Trophoblast cell (in vitro differentiated cells and primary cell): ENCODE measurements around the gene UBL7.

ENCODE experiments used
- DNase-seq, 2 donors: peaks; one replicate each; pipeline ENCODE4 v3.0.0-alpha.2; 2016
- H2AFZ ChIP-seq: 2 replicates; pipeline ENCODE4 v1.6.1; 2013; ENCODE audit warnings: low read length, moderate library complexity, mild to moderate bottlenecking; ENCODE audit not compliant: insufficient read depth, poor library complexity
- H2AK5ac ChIP-seq: 2 replicates; pipeline ENCODE4 v1.6.1; 2013; ENCODE audit warnings: mild to moderate bottlenecking, low read length
- H2BK120ac ChIP-seq: 2 replicates; pipeline ENCODE4 v1.6.1; 2013; ENCODE audit warnings: low read length, mild to moderate bottlenecking, moderate library complexity; ENCODE audit not compliant: insufficient read depth, poor library complexity
- H2BK12ac ChIP-seq: 2 replicates; pipeline ENCODE4 v1.6.1; 2013; ENCODE audit warnings: mild to moderate bottlenecking, low read length, moderate library complexity
- H2BK5ac ChIP-seq: 2 replicates; pipeline ENCODE4 v1.6.1; 2013; ENCODE audit warnings: low read length, low read depth, moderate library complexity, mild to moderate bottlenecking; ENCODE audit not compliant: poor library complexity
- H3K14ac ChIP-seq: 2 replicates; pipeline ENCODE4 v1.6.1; 2013; ENCODE audit warnings: mild to moderate bottlenecking, low read length
- H3K18ac ChIP-seq: 2 replicates; pipeline ENCODE4 v1.6.1; 2013; ENCODE audit warnings: mild to moderate bottlenecking, low read length
- H3K23ac ChIP-seq: 2 replicates; pipeline ENCODE4 v1.6.1; 2013; ENCODE audit warnings: low read length
- H3K27ac ChIP-seq: 2 replicates; pipeline ENCODE4 v1.5.1; 2013; ENCODE audit warnings: low read depth, mild to moderate bottlenecking, inconsistent platforms, low read length, moderate library complexity
- H3K27me3 ChIP-seq: 2 replicates; pipeline ENCODE4 v1.6.1; 2013; ENCODE audit warnings: inconsistent platforms, mild to moderate bottlenecking, low read length, moderate library complexity; ENCODE audit not compliant: insufficient read depth
- H3K36me3 ChIP-seq, 2 experiments: 1 replicate in 1 of 2; 2 replicates in 1 of 2; pipeline ENCODE4 v1.6.1; 2013; ENCODE audit warnings: low read length in 2 of 2, mild to moderate bottlenecking in 2 of 2, moderate library complexity in 1 of 2; ENCODE audit not compliant: insufficient read depth in 2 of 2, control insufficient read depth in 1 of 2
- H3K4ac ChIP-seq: 2 replicates; pipeline ENCODE4 v1.6.1; 2013; ENCODE audit warnings: low read depth, mild to moderate bottlenecking, low read length, moderate library complexity
- H3K4me1 ChIP-seq, 2 experiments: 1 replicate in 1 of 2; 2 replicates in 1 of 2; pipeline ENCODE4 v1.6.1; 2013; ENCODE audit warnings: low read length in 2 of 2, mild to moderate bottlenecking in 2 of 2, moderate library complexity in 1 of 2; ENCODE audit not compliant: insufficient read depth in 2 of 2, control insufficient read depth in 1 of 2
- H3K4me2 ChIP-seq: 2 replicates; pipeline ENCODE4 v1.6.1; 2013; ENCODE audit warnings: inconsistent platforms, mild to moderate bottlenecking, low read length, moderate library complexity
- H3K4me3 ChIP-seq: 2 replicates; pipeline ENCODE4 v1.5.1; 2013; ENCODE audit warnings: mild to moderate bottlenecking, low read depth, low read length, inconsistent platforms
- H3K79me1 ChIP-seq: one replicate; pipeline ENCODE4 v1.6.1; 2013; ENCODE audit warnings: low read length
- H3K79me2 ChIP-seq: 2 replicates; pipeline ENCODE4 v1.6.1; 2013; ENCODE audit warnings: low read length, mild to moderate bottlenecking; ENCODE audit not compliant: control insufficient read depth, insufficient read depth, poor library complexity
- H3K9ac ChIP-seq: 2 replicates; pipeline ENCODE4 v1.6.1; 2013; ENCODE audit warnings: mild to moderate bottlenecking, low read length
- H3K9me3 ChIP-seq: 2 replicates; pipeline ENCODE4 v1.6.1; 2013; ENCODE audit warnings: low read depth, mild to moderate bottlenecking, control low read depth, inconsistent platforms, low read length; ENCODE audit not compliant: insufficient read depth
- H4K12ac ChIP-seq: 2 replicates; pipeline ENCODE4 v1.6.1; 2013; ENCODE audit warnings: low read depth, mild to moderate bottlenecking, low read length, moderate library complexity
- H4K8ac ChIP-seq: 2 replicates; pipeline ENCODE4 v1.6.1; 2013; ENCODE audit warnings: low read depth, mild to moderate bottlenecking, low read length, moderate library complexity
- H4K91ac ChIP-seq: one replicate; pipeline ENCODE4 v1.6.1; 2013; ENCODE audit warnings: low read depth, mild to moderate bottlenecking, low read length, moderate library complexity
- WGBS: extraction: QIAGEN DNeasy Blood & Tissue Kit; methylation state at CpG from one replicate; pipeline ENCODE4 v1.1.7; 2013; ENCODE audit warnings: missing lambda C conversion rate; ENCODE audit not compliant: insufficient read length, insufficient coverage; ENCODE audit errors: extremely low coverage; 5-methylcytosine and 5-hydroxymethylcytosine counted together

UBL7 gene

DNA sequence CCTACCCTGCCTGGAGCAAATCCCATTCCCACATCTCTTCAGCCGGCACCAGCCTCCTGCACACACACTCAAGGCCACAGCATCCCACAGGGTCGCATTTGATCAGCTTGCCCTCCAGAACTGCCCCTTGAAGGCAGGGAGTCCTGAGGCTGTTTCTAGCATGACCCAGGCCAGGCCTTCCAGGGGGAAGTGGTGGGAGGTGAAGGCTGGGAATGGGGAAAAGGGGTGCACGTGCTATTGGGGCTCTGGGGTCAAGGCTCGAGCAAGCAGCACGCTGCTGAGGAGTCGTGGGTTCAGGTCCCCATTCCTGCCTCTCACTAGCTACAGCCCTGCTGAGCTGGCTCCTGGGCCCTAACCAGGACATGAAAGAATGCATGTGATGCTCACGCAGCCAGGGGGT, 52.1 kb downstream of the UBL7 start:
- Histone ChIP-seq H3K4me3 (no peak overlapping the region), H2BK120ac (no peak overlapping the region), H3K9me3 (peaks cover 2% of the 10 kb centered on the region), H2AK5ac (no peak overlapping the region), H3K9ac (no peak overlapping the region), H4K12ac (no peak overlapping the region), H3K79me2 (no peaks in the 10 kb centered on the region), H3K27me3 (no peaks in the 10 kb centered on the region), H3K4ac (no peak overlapping the region), H3K4me1 (peaks cover 18 to 27% of the 10 kb centered on the region in 2 experiments), H3K23ac (no peak overlapping the region), H2BK5ac (no peak overlapping the region), H3K36me3 (peaks cover 30 to 35% of the 10 kb centered on the region in 2 experiments), H3K27ac (no peak overlapping the region), H3K18ac (no peak overlapping the region), H4K91ac (no peak overlapping the region), H3K4me2 (no peak overlapping the region), H4K8ac (no peak overlapping the region), H2AFZ (no peak overlapping the region), H2BK12ac (no peak overlapping the region), H3K14ac (no peak overlapping the region), H3K79me1 (peaks cover 10% of the 10 kb centered on the region)
- WGBS, result no CpG with 5 or more reads among the region's 7 CpGs
- no peak for DNase-seq

DNA sequence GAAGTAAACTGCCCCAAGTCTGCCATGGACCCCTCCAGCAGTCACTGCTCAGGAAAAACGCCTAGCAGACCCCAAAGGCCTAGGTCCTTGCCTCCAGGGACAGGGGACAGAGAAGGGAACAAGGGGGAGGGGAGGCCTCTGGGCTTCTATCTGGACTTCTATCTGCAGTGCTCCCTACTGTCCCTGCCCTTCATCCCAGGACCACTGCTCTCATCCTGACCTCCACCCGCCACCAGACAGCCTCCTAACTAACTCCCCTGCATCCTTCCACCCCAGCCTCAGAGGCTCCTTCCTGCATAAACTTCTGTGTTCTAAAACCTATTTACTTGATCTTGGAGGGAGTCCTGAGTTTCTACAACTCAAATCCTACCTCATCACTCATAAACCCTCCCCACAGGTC, 52.6 kb downstream of the UBL7 start:
- Histone ChIP-seq H3K9ac (no peak overlapping the region), H4K12ac (no peak overlapping the region), H4K8ac (no peak overlapping the region), H4K91ac (no peak overlapping the region), H3K27me3 (no peaks in the 10 kb centered on the region), H3K27ac (peak overlapping the region; percentile 19), H2BK120ac (no peak overlapping the region), H3K79me1 (peaks cover 10% of the 10 kb centered on the region), H3K4me1 (peaks cover 17 to 22% of the 10 kb centered on the region in 2 experiments), H3K14ac (no peak overlapping the region), H3K79me2 (no peaks in the 10 kb centered on the region), H2BK12ac (no peak overlapping the region), H3K9me3 (peaks cover 2% of the 10 kb centered on the region), H2AFZ (no peak overlapping the region), H3K36me3 (peaks cover 26 to 31% of the 10 kb centered on the region in 2 experiments), H3K4me2 (no peak overlapping the region), H2AK5ac (no peak overlapping the region), H3K23ac (no peak overlapping the region), H3K18ac (no peak overlapping the region), H3K4ac (no peak overlapping the region), H3K4me3 (no peak overlapping the region), H2BK5ac (no peak overlapping the region)
- DNase-seq, result no peak
- no CpG with 5 or more reads among the region's 2 CpGs for WGBS

DNA sequence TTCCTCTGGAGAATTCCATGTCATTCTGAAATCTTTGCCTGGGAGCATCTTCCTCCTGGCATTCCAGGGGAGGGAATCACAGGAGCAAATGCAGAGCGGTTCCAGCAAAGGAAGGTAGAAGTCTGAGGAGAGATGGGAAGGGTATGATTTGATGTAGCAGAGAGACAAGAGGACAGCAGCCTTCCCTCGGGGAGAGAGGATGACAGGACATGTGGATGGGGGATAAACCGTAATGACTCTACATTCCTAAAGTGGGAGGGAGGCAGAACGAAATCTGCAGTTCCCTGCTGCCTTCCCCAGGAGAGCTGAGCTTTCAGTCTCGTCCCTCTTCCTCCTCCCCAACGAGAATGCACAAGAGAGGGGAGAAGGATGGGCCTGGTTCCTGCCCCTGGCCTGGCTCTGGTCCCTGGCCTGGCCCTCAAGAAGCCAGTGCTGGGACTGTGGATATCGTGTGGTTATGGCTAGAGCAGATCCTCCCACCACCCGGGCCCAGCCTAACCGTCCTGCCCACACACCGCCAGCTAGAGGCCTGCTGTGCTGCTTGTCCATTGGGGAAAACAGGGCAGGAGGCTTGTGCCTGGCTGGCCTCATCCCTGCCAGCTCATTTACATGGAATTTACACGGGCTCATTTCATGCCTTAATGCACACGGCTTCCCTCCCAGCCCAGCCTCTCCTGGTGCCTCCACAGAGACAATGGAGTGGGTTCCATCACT, 53.8 kb downstream of the UBL7 start:
- H3K4me3 ChIP-seq, result no peak overlapping the region
- no peak overlapping the region for H2BK120ac ChIP-seq
- no peak overlapping the region for H2BK12ac ChIP-seq
- H3K27me3 ChIP-seq, result no peaks in the 10 kb centered on the region
- WGBS, result no CpG with 5 or more reads among the region's 12 CpGs
- no peak overlapping the region for H3K9ac ChIP-seq
- H2BK5ac ChIP-seq, result peak overlapping the region; percentile 8
- H4K12ac ChIP-seq, result no peak overlapping the region
- peaks cover 15 to 20% of the 10 kb centered on the region in 2 experiments for H3K4me1 ChIP-seq
- H3K4me2 ChIP-seq, result no peak overlapping the region
- peak overlapping the region; percentile 11 for H4K8ac ChIP-seq
- H3K79me1 ChIP-seq, result peaks cover 10% of the 10 kb centered on the region
- H3K23ac ChIP-seq, result no peak overlapping the region
- peak overlapping the region; percentile 55 for H3K27ac ChIP-seq
- peak overlapping the region; percentile 7 for H3K14ac ChIP-seq
- H3K9me3 ChIP-seq, result peaks cover 4% of the 10 kb centered on the region
- peak overlapping the region; percentile 17 for H3K18ac ChIP-seq
- no peaks in the 10 kb centered on the region for H3K79me2 ChIP-seq
- H2AFZ ChIP-seq, result no peak overlapping the region
- peak; percentile 88 to 91 for DNase-seq
- H4K91ac ChIP-seq, result peak overlapping the region; percentile 45
- no peak overlapping the region for H2AK5ac ChIP-seq
- peaks cover 23% of the 10 kb centered on the region in 2 experiments for H3K36me3 ChIP-seq
- no peak overlapping the region for H3K4ac ChIP-seq

DNA sequence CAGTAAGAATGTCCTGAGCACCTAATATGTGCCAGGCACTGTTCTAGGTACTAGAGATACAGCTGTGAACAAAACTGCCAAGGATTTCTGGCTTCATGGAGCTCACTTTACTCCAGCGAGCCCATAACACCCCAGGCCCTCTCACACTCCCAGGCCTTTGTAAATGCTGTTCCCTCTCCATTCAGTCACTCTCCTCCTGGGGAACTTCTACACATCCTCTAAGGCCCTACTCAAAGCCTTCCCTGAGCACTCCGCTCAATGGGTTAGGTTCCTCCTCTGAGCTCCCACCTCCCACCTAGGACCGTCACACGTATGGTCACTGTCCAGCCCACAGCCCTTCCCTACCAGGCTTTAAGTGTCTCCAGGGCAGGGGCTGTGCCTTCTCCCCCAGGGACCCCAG, 54.4 kb downstream of the UBL7 start:
- H4K91ac ChIP-seq, result peak overlapping the region; percentile 13
- H3K27me3 ChIP-seq, result no peaks in the 10 kb centered on the region
- H4K8ac ChIP-seq, result no peak overlapping the region
- H2AK5ac ChIP-seq, result no peak overlapping the region
- no CpG with 5 or more reads among the region's 4 CpGs for WGBS
- peaks cover 16% of the 10 kb centered on the region in 2 experiments for H3K36me3 ChIP-seq
- H3K79me2 ChIP-seq, result no peaks in the 10 kb centered on the region
- peak overlapping the region; percentile 55 for H3K27ac ChIP-seq
- no peak overlapping the region for H2AFZ ChIP-seq
- no peak overlapping the region for H2BK120ac ChIP-seq
- H3K23ac ChIP-seq, result peak overlapping the region; percentile 20
- H3K79me1 ChIP-seq, result peaks cover 7% of the 10 kb centered on the region
- H2BK12ac ChIP-seq, result no peak overlapping the region
- H4K12ac ChIP-seq, result no peak overlapping the region
- H3K4me1 ChIP-seq, result peaks cover 10 to 14% of the 10 kb centered on the region in 2 experiments
- no peak overlapping the region for H2BK5ac ChIP-seq
- no peak overlapping the region for H3K4me3 ChIP-seq
- DNase-seq, result no peak
- H3K4me2 ChIP-seq, result no peak overlapping the region
- peaks cover 4% of the 10 kb centered on the region for H3K9me3 ChIP-seq
- H3K18ac ChIP-seq, result no peak overlapping the region
- no peak overlapping the region for H3K4ac ChIP-seq
- no peak overlapping the region for H3K9ac ChIP-seq
- H3K14ac ChIP-seq, result peak overlapping the region; percentile 25
